ENCODE measurements around the gene MB.

GRCh38 chr22:35598396-35598710 lies 18.8 kb downstream of the MB start:
- TF ChIP-seq, protein P1, sequence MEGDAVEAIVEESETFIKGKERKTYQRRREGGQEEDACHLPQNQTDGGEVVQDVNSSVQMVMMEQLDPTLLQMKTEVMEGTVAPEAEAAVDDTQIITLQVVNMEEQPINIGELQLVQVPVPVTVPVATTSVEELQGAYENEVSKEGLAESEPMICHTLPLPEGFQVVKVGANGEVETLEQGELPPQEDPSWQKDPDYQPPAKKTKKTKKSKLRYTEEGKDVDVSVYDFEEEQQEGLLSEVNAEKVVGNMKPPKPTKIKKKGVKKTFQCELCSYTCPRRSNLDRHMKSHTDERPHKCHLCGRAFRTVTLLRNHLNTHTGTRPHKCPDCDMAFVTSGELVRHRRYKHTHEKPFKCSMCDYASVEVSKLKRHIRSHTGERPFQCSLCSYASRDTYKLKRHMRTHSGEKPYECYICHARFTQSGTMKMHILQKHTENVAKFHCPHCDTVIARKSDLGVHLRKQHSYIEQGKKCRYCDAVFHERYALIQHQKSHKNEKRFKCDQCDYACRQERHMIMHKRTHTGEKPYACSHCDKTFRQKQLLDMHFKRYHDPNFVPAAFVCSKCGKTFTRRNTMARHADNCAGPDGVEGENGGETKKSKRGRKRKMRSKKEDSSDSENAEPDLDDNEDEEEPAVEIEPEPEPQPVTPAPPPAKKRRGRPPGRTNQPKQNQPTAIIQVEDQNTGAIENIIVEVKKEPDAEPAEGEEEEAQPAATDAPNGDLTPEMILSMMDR (conservative IDR thresholded peaks at IDR 0.05; ENCODE audit: low read depth in 2 of 2) = no peak
- no peak for TF ChIP-seq ZNF331 (CRISPR knock-in tag; IDR thresholded peaks at IDR 0.05; ENCODE audit: low read depth)
- TF ChIP-seq STAT1 (IDR thresholded peaks at IDR 0.05; ENCODE audit: unreplicated experiment) = no peak
- TF ChIP-seq EZH2 (IDR thresholded peaks at IDR 0.05; ENCODE audit: low read depth, unreplicated experiment) = no peak
- no peak for TF ChIP-seq POLR2AphosphoS5 (IDR thresholded peaks at IDR 0.05; ENCODE audit: low read depth)
